GM12891 (cell line): Measurements from ENCODE around the gene RYR1.
"Not testable (repeated sequence)": the region's sequence is repeated elsewhere in the genome, so short reads cannot be mapped to it uniquely, and the experiment has no call there.

ENCODE experiments used
- DNase-seq: peaks from one replicate; pipeline ENCODE4 v3.0.0; 2011; ENCODE audit warnings: low spot score; ENCODE audit not compliant: insufficient read length
- FAIRE-seq: peaks from 2 replicates; lab custom pipeline; 2011; peaks lifted over from hg19 to GRCh38; lab: Jason Lieb, UNC
- PAX5 ChIP-seq: IDR thresholded peaks from 2 replicates; pipeline ENCODE4 v1.6.1; 2011; ENCODE audit warnings: low read length, moderate library complexity, mild to moderate bottlenecking; ENCODE audit not compliant: insufficient read depth, severe bottlenecking
- POLR2A ChIP-seq: IDR thresholded peaks from 2 replicates; pipeline ENCODE4 v1.6.1; 2011; ENCODE audit warnings: low read depth, low read length, control low read depth
- POLR2AphosphoS5 ChIP-seq: IDR thresholded peaks from 2 replicates; pipeline ENCODE4 v1.6.1; 2011; ENCODE audit warnings: low read depth, low read length, control low read depth
- POU2F2 ChIP-seq: IDR thresholded peaks from 2 replicates; pipeline ENCODE4 v1.6.1; 2011; ENCODE audit warnings: low read depth, mild to moderate bottlenecking, control low read depth, low read length, moderate library complexity
- SPI1 ChIP-seq: IDR thresholded peaks from 2 replicates; pipeline ENCODE4 v1.6.1; 2011; ENCODE audit warnings: low read depth, low read length, control low read depth
- TAF1 ChIP-seq: IDR thresholded peaks from 2 replicates; pipeline ENCODE4 v1.6.1; 2011; ENCODE audit warnings: low read depth, low read length, control low read depth

The RYR1 gene

GRCh38 chr19:38469151-38469550 lies 35.7 kb downstream of the RYR1 start:
- DNase-seq (no peak), FAIRE-seq (no peak)
- TF ChIP-seq POU2F2 (no peak), SPI1 (no peak), POLR2AphosphoS5 (no peak), TAF1 (no peak), PAX5 (no peak), POLR2A (no peak)

- TF ChIP-seq POLR2A: no peak
- TF ChIP-seq POU2F2: no peak
- TF ChIP-seq POLR2AphosphoS5: no peak
- no peak for TF ChIP-seq TAF1
- no peak for TF ChIP-seq PAX5
- TF ChIP-seq SPI1: no peak
- FAIRE-seq (no peak), DNase-seq (no peak)
Measured at GRCh38 chr19:38470788-38471480, 37.4 kb downstream of the RYR1 start.

GRCh38 chr19:38472725-38473124 lies 39.2 kb downstream of the RYR1 start:
- FAIRE-seq, DNase-seq: not testable (repeated sequence)

- DNase-seq (no peak), FAIRE-seq (no peak)
- TF ChIP-seq POU2F2 (no peak), POLR2AphosphoS5 (no peak), TAF1 (no peak), SPI1 (no peak), PAX5 (no peak), POLR2A (no peak)
Measured at GRCh38 chr19:38473201-38473600, 39.7 kb downstream of the RYR1 start.

- TF ChIP-seq TAF1: no peak
- TF ChIP-seq POLR2AphosphoS5: no peak
- TF ChIP-seq SPI1: no peak
- FAIRE-seq (no peak), DNase-seq (no peak)
Measured at GRCh38 chr19:38475176-38475575, 41.7 kb downstream of the RYR1 start.

GRCh38 chr19:38478273-38478971 lies 44.9 kb downstream of the RYR1 start:
- TF ChIP-seq POLR2AphosphoS5: no peak
- TF ChIP-seq POU2F2: no peak
- no peak for TF ChIP-seq PAX5
- no peak for TF ChIP-seq TAF1
- no peak for TF ChIP-seq POLR2A
- no peak for TF ChIP-seq SPI1
- DNase-seq: no peak
- FAIRE-seq: no peak

- DNase-seq: no peak
- TF ChIP-seq SPI1 (no peak), POLR2AphosphoS5 (no peak), TAF1 (no peak), POU2F2 (no peak), PAX5 (no peak), POLR2A (no peak)
- no peak for FAIRE-seq
Measured at GRCh38 chr19:38482496-38482895, 49.0 kb downstream of the RYR1 start.

GRCh38 chr19:38483016-38483630 lies 49.6 kb downstream of the RYR1 start:
- FAIRE-seq: no peak
- TF ChIP-seq POLR2A (no peak), TAF1 (no peak), POLR2AphosphoS5 (no peak)
- no peak for DNase-seq

- TF ChIP-seq POU2F2: no peak
- no peak for TF ChIP-seq SPI1
- no peak for TF ChIP-seq POLR2A
- TF ChIP-seq TAF1: no peak
- TF ChIP-seq PAX5: no peak
- TF ChIP-seq POLR2AphosphoS5: no peak
- FAIRE-seq: no peak
Measured at GRCh38 chr19:38484747-38485146, 51.3 kb downstream of the RYR1 start.

GRCh38 chr19:38485541-38486285 lies 52.2 kb downstream of the RYR1 start:
- TF ChIP-seq POLR2AphosphoS5: no peak
- TF ChIP-seq POLR2A: no peak
- no peak for TF ChIP-seq POU2F2
- no peak for TF ChIP-seq PAX5
- no peak for TF ChIP-seq SPI1
- no peak for TF ChIP-seq TAF1
- DNase-seq (no peak), FAIRE-seq (no peak)

More at GRCh38 chr19:38484747-38485146, 51.3 kb downstream of the RYR1 start:
- no peak for DNase-seq
